Coronary artery (tissue), 2 donors: ENCODE data around the gene KRTAP9-7.

Experiments
- DNase-seq: peaks from one replicate; pipeline ENCODE4 v3.0.0-alpha.2; 2017; ENCODE audit warnings: low spot score
- H3K27ac ChIP-seq, 2 donors: fragments of 200-600 bp; sonication (generic); one replicate each; pipeline ENCODE4 v1.5.1; 2016 to 2019
- H3K4me3 ChIP-seq: fragments of 200-600 bp; sonication (generic); 2 replicates; pipeline ENCODE4 v1.5.1; 2016; ENCODE audit warnings: mild to moderate bottlenecking, moderate library complexity
- TF ChIP-seq, protein P1 (sequence below): fragments of 200-600 bp; sonication (generic); IDR thresholded peaks from one replicate; pipeline ENCODE4 v1.5.1; 2019; ENCODE audit warnings: antibody characterized with exemption

Gene KRTAP9-7

GRCh38 chr17:41302981-41303380 is 27.5 kb downstream of the KRTAP9-7 start:
- TF ChIP-seq, protein P1, sequence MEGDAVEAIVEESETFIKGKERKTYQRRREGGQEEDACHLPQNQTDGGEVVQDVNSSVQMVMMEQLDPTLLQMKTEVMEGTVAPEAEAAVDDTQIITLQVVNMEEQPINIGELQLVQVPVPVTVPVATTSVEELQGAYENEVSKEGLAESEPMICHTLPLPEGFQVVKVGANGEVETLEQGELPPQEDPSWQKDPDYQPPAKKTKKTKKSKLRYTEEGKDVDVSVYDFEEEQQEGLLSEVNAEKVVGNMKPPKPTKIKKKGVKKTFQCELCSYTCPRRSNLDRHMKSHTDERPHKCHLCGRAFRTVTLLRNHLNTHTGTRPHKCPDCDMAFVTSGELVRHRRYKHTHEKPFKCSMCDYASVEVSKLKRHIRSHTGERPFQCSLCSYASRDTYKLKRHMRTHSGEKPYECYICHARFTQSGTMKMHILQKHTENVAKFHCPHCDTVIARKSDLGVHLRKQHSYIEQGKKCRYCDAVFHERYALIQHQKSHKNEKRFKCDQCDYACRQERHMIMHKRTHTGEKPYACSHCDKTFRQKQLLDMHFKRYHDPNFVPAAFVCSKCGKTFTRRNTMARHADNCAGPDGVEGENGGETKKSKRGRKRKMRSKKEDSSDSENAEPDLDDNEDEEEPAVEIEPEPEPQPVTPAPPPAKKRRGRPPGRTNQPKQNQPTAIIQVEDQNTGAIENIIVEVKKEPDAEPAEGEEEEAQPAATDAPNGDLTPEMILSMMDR, result no peak
- no peak for DNase-seq
- Histone ChIP-seq H3K27ac (no peak overlapping the region), H3K4me3 (no peak overlapping the region)

- no peak for DNase-seq
- TF ChIP-seq, protein P1, result no peak
- no peak overlapping the region for H3K4me3 ChIP-seq
- no peak overlapping the region for H3K27ac ChIP-seq
Measured at GRCh38 chr17:41304091-41304490, 28.6 kb downstream of the KRTAP9-7 start.

DNA sequence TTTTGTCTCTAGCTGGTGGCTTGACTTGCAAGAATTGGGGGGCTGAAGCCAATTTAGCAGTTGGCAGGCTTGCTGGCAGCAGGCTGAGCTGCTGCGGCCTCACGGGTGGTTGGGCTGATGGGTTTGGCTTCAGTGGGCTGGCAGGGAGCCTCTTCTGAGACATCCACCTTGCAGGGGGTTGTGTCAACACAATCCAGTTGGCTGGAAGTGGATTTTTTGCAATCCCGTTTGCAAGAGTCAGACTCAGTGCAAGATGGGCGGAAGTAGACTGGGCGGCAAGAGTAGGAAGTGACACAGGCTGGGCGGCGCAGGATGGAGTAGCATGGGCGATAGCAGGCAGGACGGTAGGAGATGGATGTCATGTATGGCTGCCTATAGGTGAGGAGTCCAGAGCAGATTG is 32.1 kb downstream of the KRTAP9-7 start:
- no peak for DNase-seq
- Histone ChIP-seq H3K27ac (no peak overlapping the region), H3K4me3 (no peak overlapping the region)
- TF ChIP-seq, protein P1, result no peak

DNA sequence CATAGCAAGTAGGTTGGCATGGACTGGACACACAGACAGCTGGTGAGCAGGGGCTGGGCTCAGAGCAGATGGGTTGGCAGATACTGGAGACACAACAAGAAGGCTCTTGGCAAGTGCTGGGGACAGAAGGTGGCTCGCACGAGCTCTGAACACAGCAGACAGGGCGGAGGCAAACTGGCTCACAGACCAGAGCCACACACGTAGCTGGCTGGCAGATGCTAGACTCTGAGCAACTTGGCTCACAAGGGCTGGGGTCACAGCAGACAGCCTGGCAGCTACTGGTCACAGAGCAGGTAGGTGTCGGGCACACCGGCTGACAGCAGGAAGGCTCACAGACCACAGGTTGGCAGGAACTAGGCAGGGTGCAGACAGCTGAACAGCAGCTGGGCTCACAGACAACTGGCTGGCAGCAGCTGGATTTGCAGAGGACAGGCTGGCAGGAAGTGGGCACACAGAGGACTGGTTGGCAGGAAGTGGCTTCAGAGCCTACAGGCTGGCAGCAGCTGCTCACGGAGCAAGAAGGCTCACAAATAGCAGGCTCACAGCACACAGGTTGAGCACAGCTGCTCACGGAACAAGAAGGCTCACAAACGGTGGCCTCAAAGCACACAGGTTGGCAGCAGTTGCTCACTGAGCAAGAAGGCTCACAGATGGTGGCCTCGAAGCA is 32.9 kb downstream of the KRTAP9-7 start:
- Histone ChIP-seq H3K4me3 (no peak overlapping the region), H3K27ac (no peak overlapping the region)
- no peak for DNase-seq
- TF ChIP-seq, protein P1, result no peak

DNA sequence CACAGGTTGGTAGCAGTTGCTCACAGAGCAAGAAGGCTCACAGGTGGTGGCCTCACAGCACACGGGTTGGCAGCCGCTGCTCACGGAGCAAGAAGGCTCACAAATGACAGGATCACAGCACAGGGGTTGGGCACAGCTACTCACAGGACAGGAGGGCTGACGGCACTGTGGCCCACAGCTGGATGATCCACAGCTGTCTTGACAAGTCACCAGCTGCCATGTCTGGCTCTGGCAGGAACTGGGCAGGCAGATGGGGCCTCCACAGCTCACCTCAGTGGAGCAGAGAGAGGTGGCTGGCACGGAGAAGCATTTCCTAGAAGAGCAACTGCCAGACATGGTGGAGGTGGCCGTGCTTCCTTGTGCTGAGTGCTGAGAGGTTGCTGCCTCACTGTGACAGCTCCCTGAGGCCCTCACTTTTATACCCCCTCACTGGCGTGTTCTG is 33.4 kb downstream of the KRTAP9-7 start, which contains the start of gene KRTAP16-1:
Gene KRTAP16-1, minus strand, starts transcription at position 392 of the 442 bp plus-strand sequence. Its CDS starts 56 bp downstream, at position 336.
- no peak within 1 kb of the TSS for H3K4me3 ChIP-seq
- DNase-seq, result no peak
- no peak within 1 kb of the TSS for H3K27ac ChIP-seq
- TF ChIP-seq, protein P1, result no peak

- H3K27ac ChIP-seq, result no peak overlapping the region
- no peak for DNase-seq
- no peak overlapping the region for H3K4me3 ChIP-seq
- TF ChIP-seq, protein P1, result no peak
Measured at GRCh38 chr17:41311111-41311510, 35.6 kb downstream of the KRTAP9-7 start.

DNA sequence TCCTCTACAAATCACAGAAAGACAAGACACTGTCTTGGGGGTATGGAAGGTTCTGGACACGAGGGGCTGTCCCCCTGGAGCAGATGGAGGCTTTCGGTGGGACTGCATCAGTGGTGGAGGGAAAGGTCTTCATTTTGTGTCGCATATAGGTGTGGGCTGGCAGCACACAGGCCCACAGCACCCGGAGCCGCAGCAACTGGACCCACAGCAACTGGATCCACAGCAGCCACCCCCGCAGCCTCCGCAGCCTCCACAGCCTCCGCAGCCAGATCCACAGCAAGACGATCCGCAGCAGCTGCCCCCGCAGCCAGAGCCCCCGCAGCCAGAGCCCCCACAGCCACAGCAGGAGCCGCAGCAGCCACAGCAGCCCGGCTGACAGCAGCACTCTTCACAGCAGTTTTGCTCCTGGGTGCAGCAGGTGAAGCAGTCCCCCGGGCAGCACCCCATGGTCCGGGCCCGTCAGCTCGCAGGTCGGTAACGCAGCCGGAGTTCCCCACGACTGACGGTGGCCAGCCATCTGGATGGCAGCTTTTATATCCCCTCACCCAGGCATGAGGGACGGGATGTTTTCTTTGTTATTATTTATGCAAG is 39.8 kb downstream of the KRTAP9-7 start, which contains the start of gene KRTAP17-1:
Gene KRTAP17-1, minus strand, starts transcription at position 507 of the 591 bp plus-strand sequence. Its CDS starts 60 bp downstream, at position 447.
- TF ChIP-seq, protein P1, result no peak
- DNase-seq, result no peak
- Histone ChIP-seq H3K4me3 (no peak within 1 kb of the TSS), H3K27ac (no peak within 1 kb of the TSS)
